Muscle layer of colon (tissue), 2 donors: ENCODE measurements around the gene DCTN5.

Experiments used
- H3K27ac ChIP-seq: one replicate; pipeline ENCODE4 v1.7.0; 2013; ENCODE audit warnings: low read depth, mild to moderate bottlenecking, low read length, moderate library complexity
- H3K27me3 ChIP-seq, 2 donors: one replicate each; pipeline ENCODE4 v1.7.0; 2013; ENCODE audit warnings: low read length in 2 of 2, mild to moderate bottlenecking in 2 of 2; ENCODE audit not compliant: insufficient read depth in 2 of 2, control insufficient read depth in 1 of 2
- H3K36me3 ChIP-seq: one replicate; pipeline ENCODE4 v1.7.0; 2013; ENCODE audit warnings: mild to moderate bottlenecking, low read length; ENCODE audit not compliant: insufficient read depth
- H3K4me1 ChIP-seq: one replicate; pipeline ENCODE4 v1.7.0; 2013; ENCODE audit warnings: mild to moderate bottlenecking, low read length; ENCODE audit not compliant: insufficient read depth
- H3K4me3 ChIP-seq, 2 donors: one replicate each; pipeline ENCODE4 v1.7.0; 2013; ENCODE audit warnings: low read length in 2 of 2, low read depth in 1 of 2, mild to moderate bottlenecking in 1 of 2, moderate library complexity in 1 of 2
- H3K9ac ChIP-seq: one replicate; pipeline ENCODE4 v1.7.0; 2013; ENCODE audit warnings: low read length
- H3K9me3 ChIP-seq: one replicate; pipeline ENCODE4 v1.7.0; 2013; ENCODE audit warnings: mild to moderate bottlenecking, low read length
- donor health status: abdominal sarcoma.
- donor health status: Adenocarcinoma of cecum.

Gene DCTN5

DNA sequence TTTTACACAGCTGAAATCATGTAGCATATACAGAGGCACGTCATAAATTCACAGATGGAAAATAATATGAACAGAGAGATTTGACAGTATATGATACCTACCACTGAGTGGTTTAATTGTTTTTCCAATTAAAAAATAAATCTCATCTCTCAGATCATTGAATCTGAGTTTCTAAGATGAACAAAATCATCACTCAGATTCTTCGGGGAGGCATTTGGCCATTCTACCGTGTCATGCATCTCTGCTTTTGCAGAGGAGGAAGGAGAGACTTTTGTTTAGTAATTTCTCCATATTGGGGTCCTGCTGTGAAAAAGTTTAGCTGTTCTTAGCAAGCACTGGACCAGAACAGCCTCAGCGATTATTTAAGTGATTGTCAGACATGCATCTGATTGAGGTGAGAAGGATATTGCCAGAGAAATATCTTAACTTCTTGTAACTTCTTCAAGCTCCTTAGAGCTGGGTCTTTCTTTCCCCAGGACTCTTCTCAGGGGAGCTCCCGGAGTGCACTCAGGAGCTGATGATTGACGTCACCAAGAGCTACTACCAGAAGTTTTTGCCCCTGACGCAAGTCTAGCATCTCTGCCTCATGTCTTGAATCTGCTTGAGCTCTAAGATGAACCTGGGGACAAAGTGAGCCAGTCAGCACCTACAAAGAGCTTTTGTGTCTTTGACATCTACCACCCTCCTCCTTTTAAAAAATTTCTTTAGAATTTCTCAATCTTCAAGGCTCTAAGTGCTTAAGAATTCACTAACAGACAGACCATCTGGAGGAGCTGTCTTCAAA lies 25.5 kb downstream of the DCTN5 start:
- H3K4me3 ChIP-seq = no peak overlapping the region
- H3K27ac ChIP-seq = no peak overlapping the region
- H3K36me3 ChIP-seq = peaks cover 88% of the 10 kb centered on the region
- H3K27me3 ChIP-seq = no peaks in the 10 kb centered on the region
- H3K9ac ChIP-seq = no peak overlapping the region
- H3K9me3 ChIP-seq = no peaks in the 10 kb centered on the region
- no peaks in the 10 kb centered on the region for H3K4me1 ChIP-seq

DNA sequence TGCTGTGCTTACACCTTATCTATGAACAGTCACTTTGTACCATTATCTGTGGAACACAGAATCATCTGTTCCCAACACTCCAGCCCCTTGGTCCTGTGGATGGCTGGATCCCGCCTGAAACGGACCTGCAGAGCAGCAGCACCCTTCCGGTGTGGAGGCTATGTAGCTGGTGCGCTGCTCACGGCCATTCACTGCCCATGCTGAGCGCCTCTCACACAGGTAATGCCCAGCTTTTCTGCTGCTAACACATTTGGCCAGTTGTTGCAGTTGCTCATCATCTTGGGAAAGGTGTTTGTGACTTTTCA lies 26.0 kb downstream of the DCTN5 start:
- H3K9me3 ChIP-seq = no peaks in the 10 kb centered on the region
- H3K4me3 ChIP-seq = no peak overlapping the region
- no peaks in the 10 kb centered on the region for H3K4me1 ChIP-seq
- no peak overlapping the region for H3K27ac ChIP-seq
- H3K27me3 ChIP-seq = no peaks in the 10 kb centered on the region
- H3K9ac ChIP-seq = no peak overlapping the region
- H3K36me3 ChIP-seq = peaks cover 88% of the 10 kb centered on the region

DNA sequence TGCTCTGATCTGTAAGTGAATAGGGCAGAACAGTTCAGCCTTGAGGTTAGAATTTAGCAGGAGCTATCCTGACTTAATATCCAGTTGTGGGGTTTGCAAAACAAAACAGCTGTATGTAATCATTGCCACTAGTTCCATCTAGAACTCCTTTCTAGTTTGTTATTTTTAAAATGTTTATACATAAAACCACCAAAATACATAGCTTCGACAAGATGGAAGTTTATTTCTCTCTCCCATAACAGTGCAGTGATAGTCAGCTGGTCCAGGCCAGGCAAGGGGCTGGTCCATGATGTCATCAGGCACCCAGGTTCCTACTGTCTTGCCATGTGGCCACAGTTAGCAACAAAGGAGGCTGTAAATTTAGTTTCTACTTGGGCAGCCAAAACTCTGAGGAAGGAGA lies 27.0 kb downstream of the DCTN5 start:
- no peak overlapping the region for H3K27ac ChIP-seq
- no peaks in the 10 kb centered on the region for H3K27me3 ChIP-seq
- no peaks in the 10 kb centered on the region for H3K4me1 ChIP-seq
- no peak overlapping the region for H3K4me3 ChIP-seq
- H3K9ac ChIP-seq = no peak overlapping the region
- peaks cover 80% of the 10 kb centered on the region for H3K36me3 ChIP-seq
- H3K9me3 ChIP-seq = no peaks in the 10 kb centered on the region

DNA sequence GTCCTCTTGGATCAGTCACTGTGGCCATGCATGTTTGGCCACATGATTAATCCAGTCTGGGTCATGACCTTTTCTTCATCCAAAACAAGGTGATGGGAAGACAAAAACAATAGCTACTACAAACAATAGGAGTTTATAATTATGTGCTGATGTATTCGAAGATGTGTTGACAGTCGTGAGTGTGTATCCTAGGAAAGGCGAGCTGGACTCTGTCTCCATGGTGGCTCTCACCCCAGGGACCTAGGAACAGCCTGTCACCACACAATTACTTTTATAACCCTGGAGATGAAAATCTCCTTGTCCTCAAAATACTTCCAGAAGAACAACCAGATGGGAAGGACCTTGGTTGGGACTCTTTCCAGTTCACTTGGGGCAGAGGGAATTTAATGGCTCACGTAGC lies 27.6 kb downstream of the DCTN5 start:
- Histone ChIP-seq H3K27me3 (no peaks in the 10 kb centered on the region), H3K4me3 (no peak overlapping the region), H3K9ac (no peak overlapping the region), H3K36me3 (peaks cover 76% of the 10 kb centered on the region), H3K27ac (no peak overlapping the region), H3K4me1 (no peaks in the 10 kb centered on the region), H3K9me3 (no peaks in the 10 kb centered on the region)

DNA sequence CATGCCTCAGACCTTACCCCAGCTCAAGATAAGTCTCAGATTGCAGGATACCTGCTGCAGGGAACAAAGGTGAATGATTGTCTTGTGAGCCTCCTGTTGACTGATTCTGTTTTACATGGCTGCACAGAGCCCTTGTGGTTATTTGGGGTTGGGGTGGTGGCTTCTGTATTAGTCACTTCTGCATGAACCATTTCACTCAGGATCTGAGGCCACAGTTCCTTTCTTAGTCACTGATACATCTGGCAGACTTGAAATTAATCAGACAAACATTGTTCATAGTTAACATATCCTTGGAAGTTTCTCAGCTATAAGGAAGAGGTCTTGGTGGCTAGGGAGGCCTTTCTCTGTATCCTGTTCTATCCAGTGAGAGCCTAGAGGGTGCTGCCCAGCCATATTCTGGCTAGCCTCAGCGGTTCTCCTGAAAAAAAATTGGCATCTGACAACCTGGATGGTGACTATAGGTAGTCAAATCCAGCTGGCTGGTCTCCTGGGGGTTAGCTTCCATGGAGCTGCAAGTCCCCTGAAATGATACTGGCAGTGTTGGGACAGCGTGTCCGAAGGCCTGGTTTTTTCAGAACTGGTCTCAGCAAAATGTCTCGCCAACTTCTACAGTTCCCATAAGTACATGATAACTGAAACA lies 29.0 kb downstream of the DCTN5 start:
- no peak overlapping the region for H3K9ac ChIP-seq
- no peaks in the 10 kb centered on the region for H3K4me1 ChIP-seq
- no peak overlapping the region for H3K27ac ChIP-seq
- H3K27me3 ChIP-seq = no peaks in the 10 kb centered on the region
- H3K4me3 ChIP-seq = no peak overlapping the region
- peaks cover 63% of the 10 kb centered on the region for H3K36me3 ChIP-seq
- no peaks in the 10 kb centered on the region for H3K9me3 ChIP-seq

DNA sequence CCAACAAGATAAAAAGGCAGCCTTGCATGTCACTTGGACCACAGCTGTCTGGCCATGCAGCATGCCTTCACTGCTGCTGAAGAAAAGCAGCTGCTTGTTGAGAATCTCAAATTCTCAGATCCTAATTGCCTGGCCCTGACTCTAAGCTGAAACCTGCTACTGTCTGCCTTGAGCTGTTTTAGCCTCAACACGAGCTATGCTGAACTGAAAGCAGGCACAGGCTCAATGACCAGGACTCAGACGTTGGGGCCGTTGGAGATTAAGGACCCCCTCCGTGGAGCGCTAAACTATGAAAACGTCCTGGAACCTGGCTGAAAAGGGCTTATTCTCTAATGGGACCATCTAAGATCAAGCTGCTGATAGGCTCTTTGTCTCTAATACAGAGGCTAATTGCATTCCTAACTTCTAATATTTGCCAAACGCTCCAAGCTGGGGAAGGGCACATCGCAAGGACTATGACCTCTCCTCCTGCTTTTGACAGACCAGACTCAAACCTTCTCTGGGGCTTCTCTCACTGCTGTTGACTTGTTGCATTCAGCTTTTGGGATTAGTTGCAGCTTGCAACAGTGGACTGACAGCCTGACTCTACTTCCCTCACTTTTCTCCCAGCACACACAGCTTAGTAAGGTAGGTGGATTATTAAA lies 32.8 kb downstream of the DCTN5 start:
- peaks cover 26% of the 10 kb centered on the region for H3K36me3 ChIP-seq
- H3K9me3 ChIP-seq = no peaks in the 10 kb centered on the region
- H3K9ac ChIP-seq = no peak overlapping the region
- H3K4me3 ChIP-seq = no peak overlapping the region
- no peak overlapping the region for H3K27ac ChIP-seq
- peaks cover 2% of the 10 kb centered on the region for H3K4me1 ChIP-seq
- no peaks in the 10 kb centered on the region for H3K27me3 ChIP-seq

DNA sequence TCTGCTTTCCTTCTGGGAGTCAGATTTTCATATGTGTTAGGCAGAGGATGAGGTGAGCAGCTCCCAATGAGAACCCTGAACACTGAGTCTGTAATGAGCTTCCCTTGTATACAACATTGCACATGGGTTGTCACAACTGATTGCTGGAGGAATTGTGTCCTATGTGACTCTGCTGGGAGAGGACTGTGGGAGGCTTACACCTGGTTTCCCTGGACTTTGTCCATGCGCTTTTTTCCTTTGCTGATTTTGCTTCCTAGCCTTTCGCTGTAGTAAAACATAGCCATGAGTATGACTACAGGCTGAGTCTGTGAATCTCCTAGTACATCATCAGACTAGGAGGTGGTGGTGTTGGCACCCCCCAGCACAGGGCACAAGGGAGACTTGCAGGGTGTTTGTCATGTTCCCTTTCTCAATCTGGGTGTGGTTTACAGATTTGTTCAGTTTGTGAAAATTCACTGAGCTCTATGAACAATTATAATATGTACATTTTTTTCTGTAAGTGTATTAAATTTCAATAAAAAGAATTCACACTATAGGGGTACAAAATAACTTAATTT lies 35.7 kb downstream of the DCTN5 start:
- Histone ChIP-seq H3K27ac (no peak overlapping the region), H3K4me3 (no peak overlapping the region), H3K9ac (no peak overlapping the region), H3K27me3 (no peaks in the 10 kb centered on the region), H3K4me1 (peaks cover 7% of the 10 kb centered on the region), H3K9me3 (no peaks in the 10 kb centered on the region), H3K36me3 (peaks cover 10% of the 10 kb centered on the region)

DNA sequence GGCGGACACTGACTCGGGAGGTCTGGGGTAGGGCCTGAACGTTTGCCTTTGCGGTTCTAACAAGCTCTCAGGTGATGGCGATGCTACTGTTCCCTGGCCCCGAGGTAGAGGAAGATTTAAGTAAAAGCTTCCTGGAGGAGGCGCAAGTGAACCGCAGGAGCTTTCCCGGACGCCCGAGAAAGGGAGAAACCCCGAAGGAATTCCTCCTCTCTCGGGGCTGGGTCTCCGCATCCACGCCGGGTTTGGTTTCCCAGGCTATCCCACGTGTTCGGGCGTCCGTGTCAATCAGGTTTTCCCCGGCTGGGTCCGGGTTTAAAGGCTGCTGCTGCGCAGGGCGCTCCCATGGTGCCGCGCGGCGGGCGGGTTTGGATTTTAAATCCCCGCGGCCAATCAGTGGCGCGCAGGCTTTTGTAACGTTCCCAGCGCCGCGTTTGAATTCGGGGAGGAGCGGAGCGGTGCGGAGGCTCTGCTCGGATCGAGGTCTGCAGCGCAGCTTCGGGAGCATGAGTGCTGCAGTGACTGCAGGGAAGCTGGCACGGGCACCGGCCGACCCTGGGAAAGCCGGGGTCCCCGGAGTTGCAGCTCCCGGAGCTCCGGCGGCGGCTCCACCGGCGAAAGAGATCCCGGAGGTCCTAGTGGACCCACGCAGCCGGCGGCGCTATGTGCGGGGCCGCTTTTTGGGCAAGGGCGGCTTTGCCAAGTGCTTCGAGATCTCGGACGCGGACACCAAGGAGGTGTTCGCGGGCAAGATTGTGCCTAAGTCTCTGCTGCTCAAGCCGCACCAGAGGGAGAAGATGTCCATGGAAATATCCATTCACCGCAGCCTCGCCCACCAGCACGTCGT lies 37.4 kb downstream of the DCTN5 start, which contains the start of gene PLK1:
TSS of gene PLK1 (plus strand) at position 460 of the 844 bp plus-strand sequence. CDS start at position 504, 44 bp downstream.
- H3K9ac ChIP-seq = no peak within 1 kb of the TSS

DNA sequence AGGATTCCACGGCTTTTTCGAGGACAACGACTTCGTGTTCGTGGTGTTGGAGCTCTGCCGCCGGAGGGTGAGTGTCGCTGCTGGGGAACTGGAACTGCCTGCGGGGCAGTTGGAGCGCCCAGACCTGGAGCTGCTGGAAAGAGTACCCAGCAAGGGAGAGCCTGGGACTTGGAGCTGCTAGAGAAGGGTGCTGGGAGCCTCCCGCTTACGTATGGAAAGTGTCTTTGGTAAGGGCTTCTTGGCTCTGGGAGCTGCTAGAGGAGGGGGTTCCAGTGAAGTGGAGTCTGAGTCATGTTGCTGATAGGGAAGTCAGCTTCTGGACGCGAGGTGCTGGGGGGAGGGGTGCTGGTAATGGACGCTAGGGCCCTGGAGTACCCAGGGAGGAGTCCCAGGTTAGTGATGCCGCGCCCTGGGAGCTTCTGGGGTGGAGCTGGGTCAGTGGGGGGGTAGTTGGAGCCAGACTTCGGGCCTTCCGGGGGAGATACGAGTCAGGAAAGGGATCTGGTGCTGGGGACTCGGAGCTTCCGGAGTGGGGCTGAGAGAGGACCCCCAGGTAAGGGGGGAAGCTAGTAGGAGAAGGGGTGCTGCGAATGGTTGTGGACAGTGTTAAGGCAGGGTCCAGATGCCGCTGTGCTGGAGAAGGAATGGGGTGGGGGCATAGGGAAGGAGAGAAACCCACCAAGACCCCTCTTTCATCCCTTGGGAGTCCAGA lies 38.2 kb downstream of the DCTN5 start:
- Histone ChIP-seq H3K4me3 (peak overlapping the region; percentile 64 to 68), H3K4me1 (peaks cover 7% of the 10 kb centered on the region), H3K9ac (no peak overlapping the region), H3K36me3 (peaks cover 14% of the 10 kb centered on the region), H3K27ac (no peak overlapping the region), H3K27me3 (no peaks in the 10 kb centered on the region), H3K9me3 (no peaks in the 10 kb centered on the region)

More for the DNA sequence above, 37.4 kb downstream of the DCTN5 start, which contains the start of gene PLK1:
- Histone ChIP-seq H3K4me3 (peak within 1 kb of the TSS; percentile 64 to 68), H3K27ac (no peak within 1 kb of the TSS), H3K36me3 (peaks cover 12% of the 10 kb centered on the region), H3K27me3 (no peaks in the 10 kb centered on the region), H3K9me3 (no peaks in the 10 kb centered on the region), H3K4me1 (peaks cover 7% of the 10 kb centered on the region)

DNA sequence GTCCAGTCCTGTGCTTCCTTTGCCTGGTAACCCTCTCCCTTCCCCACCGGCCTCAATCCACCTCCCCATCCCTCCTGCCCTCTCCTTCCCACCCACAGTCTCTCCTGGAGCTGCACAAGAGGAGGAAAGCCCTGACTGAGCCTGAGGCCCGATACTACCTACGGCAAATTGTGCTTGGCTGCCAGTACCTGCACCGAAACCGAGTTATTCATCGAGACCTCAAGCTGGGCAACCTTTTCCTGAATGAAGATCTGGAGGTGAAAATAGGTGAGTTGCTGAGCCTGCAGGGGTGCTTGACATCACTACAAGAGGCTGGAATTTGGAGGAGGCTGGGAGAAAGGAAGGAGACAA lies 38.7 kb downstream of the DCTN5 start:
- Histone ChIP-seq H3K9ac (no peak overlapping the region), H3K9me3 (no peaks in the 10 kb centered on the region), H3K4me1 (peaks cover 7% of the 10 kb centered on the region), H3K27ac (no peak overlapping the region), H3K36me3 (peaks cover 14% of the 10 kb centered on the region), H3K27me3 (no peaks in the 10 kb centered on the region), H3K4me3 (no peak overlapping the region)
